ENCODE data around the gene ZNF37A. TPM values are rescaled to one million over a fixed set of nuclear protein-coding genes. Genes with fewer than 3 reads are reported as not detected.

The ZNF37A gene
- total and polyA plus RNA-seq, 2 experiments from 2014 or later, result 8.7 to 12.2 TPM

DNA sequence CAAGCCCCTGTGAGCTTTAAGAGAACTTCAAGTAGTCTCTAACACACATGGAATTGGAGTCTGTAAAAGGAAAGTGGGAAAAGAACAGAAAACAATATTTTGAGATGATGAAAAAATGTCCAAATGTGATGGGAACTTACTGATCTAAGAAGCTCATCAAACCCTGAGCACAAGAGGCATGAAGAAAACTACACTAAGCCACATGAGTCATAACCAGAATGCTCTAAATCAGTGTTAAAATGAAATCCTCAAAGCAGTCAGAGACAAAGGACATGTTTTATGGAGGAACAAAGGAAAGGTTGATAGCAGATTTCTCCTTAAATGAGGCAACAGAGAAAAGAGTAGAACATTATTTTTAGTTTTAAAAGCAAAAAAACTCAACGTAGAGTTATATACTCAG is 46.5 kb upstream of the ZNF37A start:
- Histone ChIP-seq H3K9me2 (ENCODE audit: insufficient read depth) (no peaks in the 10 kb centered on the region), H4K20me1 (replicated peaks; ENCODE audit: insufficient read depth) (no peaks in the 10 kb centered on the region), H3F3A (replicated peaks; ENCODE audit: low read depth) (no peaks in the 10 kb centered on the region), H3K4me2 (no peak overlapping the region), H3K36me3 (ENCODE audit: insufficient read depth) (peaks cover 16% of the 10 kb centered on the region), H3K27ac (ENCODE audit: low read depth) (no peak overlapping the region), H3K27me3 (ENCODE audit: insufficient read depth) (no peaks in the 10 kb centered on the region), H2AFZ (no peak overlapping the region), H3K4me3 (no peak overlapping the region), H3K4me1 (ENCODE audit: insufficient read depth) (no peaks in the 10 kb centered on the region), H3K79me2 (replicated peaks; ENCODE audit: insufficient read depth) (peaks cover 3% of the 10 kb centered on the region)
- no peak for DNase-seq (ENCODE audit: low spot score)
- Mint-ChIP-seq H3K27ac (no peak overlapping the region), H3K27me3 (ENCODE audit: insufficient read depth, low read depth, poor library complexity) (no peaks in the 10 kb centered on the region), H3K4me3 (no peak overlapping the region), H3K36me3 (ENCODE audit: low read depth) (peaks cover 89% of the 10 kb centered on the region), H3K9me3 (peaks cover 72% of the 10 kb centered on the region), H3K4me1 (no peaks in the 10 kb centered on the region)
- ATAC-seq, result no peak
- TF ChIP-seq EZH2 (IDR thresholded peaks at IDR 0.05; ENCODE audit: low read depth, unreplicated experiment), result no peak
- no peak for TF ChIP-seq STAT1 (IDR thresholded peaks at IDR 0.05; ENCODE audit: unreplicated experiment)
- no peak for TF ChIP-seq POLR2AphosphoS5 (IDR thresholded peaks at IDR 0.05; ENCODE audit: low read depth)
- TF ChIP-seq JUNB (IDR thresholded peaks at IDR 0.05; ENCODE audit: unreplicated experiment), result no peak
- no peak for TF ChIP-seq ZNF331 (CRISPR knock-in tag; IDR thresholded peaks at IDR 0.05; ENCODE audit: low read depth)

DNA sequence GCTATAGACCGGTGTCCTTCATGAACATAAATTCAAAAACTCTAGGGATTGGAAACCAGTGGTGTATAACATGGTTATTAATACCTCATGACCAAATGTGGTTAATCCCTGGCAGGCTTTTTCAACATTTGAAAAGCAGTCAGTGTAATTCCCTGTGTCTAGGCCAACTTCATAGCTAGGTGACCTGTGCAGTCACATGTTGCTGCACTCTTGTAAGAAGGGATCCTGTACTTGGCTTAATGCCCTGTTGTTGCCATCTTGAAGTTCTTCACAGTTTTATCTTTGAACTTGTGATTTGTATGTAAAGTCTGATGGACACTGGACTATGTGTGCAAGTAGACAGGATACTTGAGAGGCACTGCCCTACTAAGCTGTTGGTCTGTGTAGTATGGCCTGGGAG is 43.9 kb upstream of the ZNF37A start:
- no peak overlapping the region for H3K27ac Mint-ChIP-seq
- no peaks in the 10 kb centered on the region for H3F3A ChIP-seq (replicated peaks; ENCODE audit: low read depth)
- no peaks in the 10 kb centered on the region for H3K4me1 ChIP-seq (ENCODE audit: insufficient read depth)
- H3K9me3 Mint-ChIP-seq, result peaks cover 78% of the 10 kb centered on the region
- H3K4me3 Mint-ChIP-seq, result no peak overlapping the region
- no peak for DNase-seq (ENCODE audit: low spot score)
- peaks cover 4% of the 10 kb centered on the region for H3K27me3 Mint-ChIP-seq (ENCODE audit: insufficient read depth, low read depth, poor library complexity)
- H3K4me3 ChIP-seq, result no peak overlapping the region
- H4K20me1 ChIP-seq (replicated peaks; ENCODE audit: insufficient read depth), result no peaks in the 10 kb centered on the region
- H3K4me2 ChIP-seq, result no peak overlapping the region
- ATAC-seq, result no peak
- no peak overlapping the region for H3K27ac ChIP-seq (ENCODE audit: low read depth)
- H3K36me3 ChIP-seq (ENCODE audit: insufficient read depth), result peaks cover 34% of the 10 kb centered on the region
- H3K9me2 ChIP-seq (ENCODE audit: insufficient read depth), result no peaks in the 10 kb centered on the region
- H3K4me1 Mint-ChIP-seq, result no peaks in the 10 kb centered on the region
- H3K36me3 Mint-ChIP-seq (ENCODE audit: low read depth), result peaks cover 89% of the 10 kb centered on the region
- H2AFZ ChIP-seq, result no peak overlapping the region
- H3K79me2 ChIP-seq (replicated peaks; ENCODE audit: insufficient read depth), result no peaks in the 10 kb centered on the region; the same call in 1 of the 2 replicates
- no peaks in the 10 kb centered on the region for H3K27me3 ChIP-seq (ENCODE audit: insufficient read depth)
- TF ChIP-seq STAT1 (IDR thresholded peaks at IDR 0.05; ENCODE audit: unreplicated experiment), result no peak
- no peak for TF ChIP-seq EZH2phosphoT487 (IDR thresholded peaks at IDR 0.05; ENCODE audit: unreplicated experiment)
- no peak for TF ChIP-seq ZNF114 (CRISPR knock-in tag; IDR thresholded peaks at IDR 0.05)
- TF ChIP-seq REST (IDR thresholded peaks at IDR 0.05; ENCODE audit: unreplicated experiment), result no peak
- no peak for TF ChIP-seq EZH2 (IDR thresholded peaks at IDR 0.05; ENCODE audit: low read depth, unreplicated experiment)
- TF ChIP-seq, protein P1, sequence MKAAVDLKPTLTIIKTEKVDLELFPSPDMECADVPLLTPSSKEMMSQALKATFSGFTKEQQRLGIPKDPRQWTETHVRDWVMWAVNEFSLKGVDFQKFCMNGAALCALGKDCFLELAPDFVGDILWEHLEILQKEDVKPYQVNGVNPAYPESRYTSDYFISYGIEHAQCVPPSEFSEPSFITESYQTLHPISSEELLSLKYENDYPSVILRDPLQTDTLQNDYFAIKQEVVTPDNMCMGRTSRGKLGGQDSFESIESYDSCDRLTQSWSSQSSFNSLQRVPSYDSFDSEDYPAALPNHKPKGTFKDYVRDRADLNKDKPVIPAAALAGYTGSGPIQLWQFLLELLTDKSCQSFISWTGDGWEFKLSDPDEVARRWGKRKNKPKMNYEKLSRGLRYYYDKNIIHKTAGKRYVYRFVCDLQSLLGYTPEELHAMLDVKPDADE (IDR thresholded peaks at IDR 0.05), result no peak
- no peak for TF ChIP-seq CREB1 (CRISPR knock-in tag; IDR thresholded peaks at IDR 0.05; ENCODE audit: low read depth)
- no peak for TF ChIP-seq JUNB (IDR thresholded peaks at IDR 0.05; ENCODE audit: unreplicated experiment)
- TF ChIP-seq NANOG (IDR thresholded peaks at IDR 0.05; ENCODE audit: borderline replicate concordance), result no peak
- TF ChIP-seq ZNF462 (CRISPR knock-in tag; IDR thresholded peaks at IDR 0.05), result no peak
- no peak for TF ChIP-seq ZNF331 (CRISPR knock-in tag; IDR thresholded peaks at IDR 0.05; ENCODE audit: low read depth)
- no peak for TF ChIP-seq POLR2AphosphoS5 (IDR thresholded peaks at IDR 0.05; ENCODE audit: low read depth)

Measured in GM23338 (cell line).